Measurements from ENCODE around the gene SEC23IP.
"Not testable (repeated sequence)": the region's sequence is repeated elsewhere in the genome, so short reads cannot be mapped to it uniquely, and the experiment has no call there.

The SEC23IP gene

GRCh38 chr10:119892188-119893065, at the start of gene SEC23IP:
Gene SEC23IP (plus strand): TSS chr10:119892730. CDS start chr10:119892783, 53 bp downstream.
- peak; percentile 80 to 93 for DNase-seq

GRCh38 chr10:119845656-119846055, 46.9 kb upstream of the SEC23IP start:
- no peak for DNase-seq

GRCh38 chr10:119849031-119849789, 43.3 kb upstream of the SEC23IP start:
- no peak for DNase-seq

- DNase-seq, result no peak
Measured at GRCh38 chr10:119849944-119850343, 42.6 kb upstream of the SEC23IP start.

GRCh38 chr10:119852277-119852676, 40.3 kb upstream of the SEC23IP start:
- no peak for DNase-seq

- no peak for DNase-seq
Measured at GRCh38 chr10:119852822-119853221, 39.7 kb upstream of the SEC23IP start.

- DNase-seq, result no peak
Measured at GRCh38 chr10:119853574-119853973, 39.0 kb upstream of the SEC23IP start.

- no peak for DNase-seq
Measured at GRCh38 chr10:119858063-119858462, 34.5 kb upstream of the SEC23IP start.

GRCh38 chr10:119859420-119860258, 32.9 kb upstream of the SEC23IP start:
- DNase-seq, result peak in 1 of 2 experiments; percentile 13

GRCh38 chr10:119860866-119861607, 31.5 kb upstream of the SEC23IP start:
- no peak for DNase-seq

- DNase-seq, result no peak
Measured at GRCh38 chr10:119862524-119862923, 30.0 kb upstream of the SEC23IP start.

GRCh38 chr10:119863951-119864565, 28.5 kb upstream of the SEC23IP start:
- DNase-seq, result no peak

- DNase-seq, result no peak
Measured at GRCh38 chr10:119865699-119866240, 26.8 kb upstream of the SEC23IP start.

- DNase-seq, result no peak
Measured at GRCh38 chr10:119867317-119867716, 25.2 kb upstream of the SEC23IP start.

GRCh38 chr10:119869398-119869797, 23.1 kb upstream of the SEC23IP start:
- DNase-seq, result not testable (repeated sequence)

GRCh38 chr10:119871881-119872609, 20.5 kb upstream of the SEC23IP start:
- DNase-seq, result no peak

- DNase-seq, result no peak
Measured at GRCh38 chr10:119872610-119872859, 20.0 kb upstream of the SEC23IP start, which contains the start of gene MCMBP. Gene MCMBP (minus strand): TSS chr10:119872843. CDS start chr10:119872584, 259 bp downstream.

- peak in 1 of 2 experiments; percentile 53 for DNase-seq
Measured at GRCh38 chr10:119872860-119873681, 19.5 kb upstream of the SEC23IP start.

- no peak for DNase-seq
Measured at GRCh38 chr10:119878524-119878923, 14.0 kb upstream of the SEC23IP start.

All from cerebellar nuclear complex (tissue), 1 donor.